ENCODE measurements around the gene SFTA2.

DNA sequence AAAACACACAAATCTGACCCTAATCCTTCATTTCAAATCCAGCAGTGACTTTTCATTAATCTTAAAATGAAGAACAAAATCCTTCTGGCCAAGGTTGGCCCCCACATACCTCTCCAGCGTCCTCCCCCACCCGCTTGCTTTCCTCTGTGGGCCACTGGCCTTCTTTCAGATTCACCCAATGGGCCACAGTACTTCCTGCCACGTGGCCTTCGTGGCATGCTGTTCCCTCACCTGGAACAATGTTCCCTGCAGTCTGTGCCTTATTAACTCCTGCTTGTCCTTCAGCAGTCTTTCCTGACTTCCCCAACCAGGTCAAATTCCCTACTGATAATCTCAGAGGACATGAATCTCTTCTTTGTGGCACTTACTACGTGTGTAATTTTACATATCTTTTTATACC is 29.3 kb downstream of the SFTA2 start:
- no peak for TF ChIP-seq CTCF (IDR thresholded peaks at IDR 0.05 in 8 of 11, conservative IDR thresholded peaks at IDR 0.05 in 3 of 11)
- TF ChIP-seq POLR2A (IDR thresholded peaks at IDR 0.05) = no peak
- no peak for TF ChIP-seq POLR2AphosphoS5 (IDR thresholded peaks at IDR 0.05)

All from spleen (tissue), 7 donors.